Epithelial cell of proximal tubule (primary cell): ENCODE measurements around the gene EME1. TPM values are rescaled to one million over a fixed set of nuclear protein-coding genes. Genes with fewer than 3 reads are reported as not detected.

ENCODE experiments used
- DNase-seq: peaks from one replicate; pipeline ENCODE4 v3.0.0-alpha.2; 2011; ENCODE audit warnings: low read depth
- H3K4me3 ChIP-seq: 2 replicates; pipeline ENCODE4 v1.5.1; 2011; ENCODE audit warnings: low read depth, mild to moderate bottlenecking, low read length
- CTCF ChIP-seq: conservative IDR thresholded peaks from 2 replicates; pipeline ENCODE4 v1.5.1; 2012; ENCODE audit warnings: low read depth, mild to moderate bottlenecking, low read length
- total RNA-seq: library from RNA; depleted of rRNA; stranded (reverse); fragments of >200 nt; gene quantifications from 2 replicates; pipeline ENCODE4 v1.2.3, GENCODE V29; 2015

EME1 gene
- total RNA-seq, 1 donor from 2014 or later: 13.8 TPM

GRCh38 chr17:50359005-50359699, 13.9 kb upstream of the EME1 start:
- DNase-seq: no peak
- TF ChIP-seq CTCF: no peak

GRCh38 chr17:50359998-50360461, 13.0 kb upstream of the EME1 start:
- H3K4me3 ChIP-seq: no peak overlapping the region
- no peak for TF ChIP-seq CTCF
- no peak for DNase-seq

More at GRCh38 chr17:50359005-50359699, 13.9 kb upstream of the EME1 start:
- no peak overlapping the region for H3K4me3 ChIP-seq

GRCh38 chr17:50360486-50361115, 12.4 kb upstream of the EME1 start:
- H3K4me3 ChIP-seq: no peak overlapping the region
- DNase-seq: no peak
- TF ChIP-seq CTCF: no peak

- peak; percentile 25 for DNase-seq
- H3K4me3 ChIP-seq: no peak overlapping the region
- peak; percentile 82 for TF ChIP-seq CTCF
These were observed 11.2 kb upstream of the EME1 start for GRCh38 chr17:50361561-50362480.

GRCh38 chr17:50362661-50363060, 10.4 kb upstream of the EME1 start:
- no peak for TF ChIP-seq CTCF
- no peak for DNase-seq
- no peak overlapping the region for H3K4me3 ChIP-seq

GRCh38 chr17:50363217-50364060, 9.6 kb upstream of the EME1 start:
- TF ChIP-seq CTCF: no peak
- DNase-seq: no peak
- no peak overlapping the region for H3K4me3 ChIP-seq
